ENCODE data around the gene EDAR. TPM values are rescaled to one million over a fixed set of nuclear protein-coding genes. Genes with fewer than 3 reads are reported as not detected.

Gene EDAR
- total RNA-seq, 1 donor from 2014 or later = not detected

DNA sequence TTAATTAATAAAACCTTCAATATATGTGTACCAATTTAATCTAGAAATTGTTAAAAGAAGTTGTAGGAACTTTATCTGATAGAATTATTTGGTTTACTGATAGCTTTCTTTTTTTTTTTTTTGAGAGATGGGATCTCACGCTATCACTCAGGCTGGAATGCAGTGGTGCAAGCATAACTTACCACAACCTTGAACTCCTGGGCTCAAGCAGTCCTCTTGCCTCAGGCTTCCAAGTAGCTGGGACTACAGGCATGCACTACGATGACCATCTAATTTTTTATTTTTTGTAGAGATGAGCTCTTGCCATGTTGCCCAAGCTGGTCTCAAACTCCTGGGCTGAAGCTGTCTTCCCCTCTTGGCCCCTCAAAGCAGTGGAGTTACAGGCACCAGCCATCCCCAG, 135.6 kb downstream of the EDAR start:
- Histone ChIP-seq H3K36me3 (no peaks in the 10 kb centered on the region), H3K27me3 (no peaks in the 10 kb centered on the region), H3K4me3 (no peak overlapping the region), H3K4me1 (no peaks in the 10 kb centered on the region), H3K9me3 (no peaks in the 10 kb centered on the region), H3K27ac (no peak overlapping the region)
- DNase-seq (ENCODE audit: low spot score in 2 of 2) = no peak
- intact Hi-C loops (cut with DNase I) = no loop called here
- TF ChIP-seq, protein P1, sequence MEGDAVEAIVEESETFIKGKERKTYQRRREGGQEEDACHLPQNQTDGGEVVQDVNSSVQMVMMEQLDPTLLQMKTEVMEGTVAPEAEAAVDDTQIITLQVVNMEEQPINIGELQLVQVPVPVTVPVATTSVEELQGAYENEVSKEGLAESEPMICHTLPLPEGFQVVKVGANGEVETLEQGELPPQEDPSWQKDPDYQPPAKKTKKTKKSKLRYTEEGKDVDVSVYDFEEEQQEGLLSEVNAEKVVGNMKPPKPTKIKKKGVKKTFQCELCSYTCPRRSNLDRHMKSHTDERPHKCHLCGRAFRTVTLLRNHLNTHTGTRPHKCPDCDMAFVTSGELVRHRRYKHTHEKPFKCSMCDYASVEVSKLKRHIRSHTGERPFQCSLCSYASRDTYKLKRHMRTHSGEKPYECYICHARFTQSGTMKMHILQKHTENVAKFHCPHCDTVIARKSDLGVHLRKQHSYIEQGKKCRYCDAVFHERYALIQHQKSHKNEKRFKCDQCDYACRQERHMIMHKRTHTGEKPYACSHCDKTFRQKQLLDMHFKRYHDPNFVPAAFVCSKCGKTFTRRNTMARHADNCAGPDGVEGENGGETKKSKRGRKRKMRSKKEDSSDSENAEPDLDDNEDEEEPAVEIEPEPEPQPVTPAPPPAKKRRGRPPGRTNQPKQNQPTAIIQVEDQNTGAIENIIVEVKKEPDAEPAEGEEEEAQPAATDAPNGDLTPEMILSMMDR (IDR thresholded peaks at IDR 0.05) = no peak

DNA sequence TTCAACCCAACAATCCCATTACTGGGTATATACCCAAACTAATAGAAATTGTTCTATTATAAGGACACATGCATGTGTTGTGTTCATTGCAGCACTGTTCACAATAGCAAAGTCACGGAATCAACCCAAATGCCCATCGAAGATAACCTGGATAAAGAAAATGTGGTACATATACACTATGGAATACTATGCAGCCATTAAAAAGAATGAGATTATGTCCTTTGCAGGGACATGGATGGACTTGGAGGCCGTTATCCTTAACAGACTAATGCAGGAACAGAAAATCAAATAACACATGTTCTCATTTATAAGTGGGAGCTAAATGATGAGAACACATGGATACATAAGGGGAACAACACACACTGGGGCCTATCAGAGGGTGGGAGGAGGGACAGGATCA, 136.6 kb downstream of the EDAR start:
- Histone ChIP-seq H3K4me3 (no peak overlapping the region), H3K36me3 (no peaks in the 10 kb centered on the region), H3K9me3 (no peaks in the 10 kb centered on the region), H3K4me1 (no peaks in the 10 kb centered on the region), H3K27me3 (no peaks in the 10 kb centered on the region), H3K27ac (no peak overlapping the region)
- DNase-seq (ENCODE audit: low spot score in 2 of 2) = no peak
- TF ChIP-seq, protein P1 (IDR thresholded peaks at IDR 0.05) = no peak
- intact Hi-C loops (cut with DNase I) = no loop called here

DNA sequence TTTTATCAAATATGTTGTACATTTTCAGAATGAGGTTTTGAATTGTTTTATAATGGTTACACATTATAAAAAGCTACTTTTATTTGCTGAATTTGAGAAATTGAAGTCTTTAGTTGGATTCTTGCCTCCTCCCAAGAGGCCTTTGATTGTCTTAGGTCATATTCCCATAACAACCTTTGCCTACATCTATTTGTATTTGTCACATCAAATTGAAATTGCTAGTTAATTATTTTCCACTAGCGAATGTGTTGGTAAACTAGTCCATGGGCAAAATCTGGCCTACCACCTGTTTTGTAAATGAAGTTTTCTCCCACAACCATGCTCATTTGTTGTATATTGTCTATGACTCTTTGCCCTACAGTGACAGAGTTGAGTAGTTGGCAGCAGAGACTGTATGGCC, 142.0 kb downstream of the EDAR start:
- no peaks in the 10 kb centered on the region for H3K36me3 ChIP-seq
- intact Hi-C loops (cut with DNase I) = no loop called here
- TF ChIP-seq, protein P1 (IDR thresholded peaks at IDR 0.05) = no peak

DNA sequence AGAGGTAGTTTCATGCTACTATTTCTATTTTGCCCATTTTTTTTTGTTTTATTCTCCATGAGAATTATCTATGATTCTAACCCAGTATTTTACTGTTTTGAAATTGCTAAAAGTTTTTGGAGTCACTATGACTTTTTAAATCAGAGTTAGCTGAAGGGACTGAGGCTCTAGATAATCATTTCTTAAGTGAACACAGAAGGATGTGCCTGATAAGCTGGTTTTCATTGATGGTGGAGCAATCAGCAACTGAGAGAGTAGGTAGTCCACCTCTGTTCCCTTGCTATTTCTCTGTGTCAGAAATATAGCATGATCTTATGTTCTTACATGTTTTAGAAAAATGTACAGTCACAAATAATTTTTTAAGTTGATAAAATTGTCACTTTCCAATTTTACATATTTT, 143.1 kb downstream of the EDAR start:
- no peak overlapping the region for H3K27ac ChIP-seq
- H3K4me3 ChIP-seq = no peak overlapping the region
- no peak for DNase-seq (ENCODE audit: low spot score in 2 of 2)
- H3K9me3 ChIP-seq = peaks cover 0 to 7% of the 10 kb centered on the region in 2 donors
- no peaks in the 10 kb centered on the region for H3K36me3 ChIP-seq
- H3K4me1 ChIP-seq = no peaks in the 10 kb centered on the region
- H3K27me3 ChIP-seq = no peaks in the 10 kb centered on the region
- TF ChIP-seq, protein P1 (IDR thresholded peaks at IDR 0.05) = no peak
- intact Hi-C loops (cut with DNase I) = no loop called here

More for the DNA sequence above, 142.0 kb downstream of the EDAR start:
- no peaks in the 10 kb centered on the region for H3K4me1 ChIP-seq
- no peaks in the 10 kb centered on the region for H3K27me3 ChIP-seq
- no peak overlapping the region for H3K4me3 ChIP-seq
- H3K27ac ChIP-seq = no peak overlapping the region
- H3K9me3 ChIP-seq = peaks cover 0 to 2% of the 10 kb centered on the region in 2 donors
- no peak for DNase-seq (ENCODE audit: low spot score in 2 of 2)

Other genes with a start within 250 kb of the EDAR start
- 0.75 TPM for gene CCDC138, start 202.4 kb downstream of the EDAR start, total RNA-seq
- 53.5 TPM for gene SH3RF3, start 140.0 kb upstream of the EDAR start, total RNA-seq